ENCODE measurements around the gene SLC7A6OS. TPM values are rescaled to one million over a fixed set of nuclear protein-coding genes. Genes with fewer than 3 reads are reported as not detected.
A peak's percentile ranks its signal among the peaks of the same experiment; 100 is the strongest.

SLC7A6OS gene
- total RNA-seq, 2 donors from 2014 or later, result 22.5 to 26.0 TPM

DNA sequence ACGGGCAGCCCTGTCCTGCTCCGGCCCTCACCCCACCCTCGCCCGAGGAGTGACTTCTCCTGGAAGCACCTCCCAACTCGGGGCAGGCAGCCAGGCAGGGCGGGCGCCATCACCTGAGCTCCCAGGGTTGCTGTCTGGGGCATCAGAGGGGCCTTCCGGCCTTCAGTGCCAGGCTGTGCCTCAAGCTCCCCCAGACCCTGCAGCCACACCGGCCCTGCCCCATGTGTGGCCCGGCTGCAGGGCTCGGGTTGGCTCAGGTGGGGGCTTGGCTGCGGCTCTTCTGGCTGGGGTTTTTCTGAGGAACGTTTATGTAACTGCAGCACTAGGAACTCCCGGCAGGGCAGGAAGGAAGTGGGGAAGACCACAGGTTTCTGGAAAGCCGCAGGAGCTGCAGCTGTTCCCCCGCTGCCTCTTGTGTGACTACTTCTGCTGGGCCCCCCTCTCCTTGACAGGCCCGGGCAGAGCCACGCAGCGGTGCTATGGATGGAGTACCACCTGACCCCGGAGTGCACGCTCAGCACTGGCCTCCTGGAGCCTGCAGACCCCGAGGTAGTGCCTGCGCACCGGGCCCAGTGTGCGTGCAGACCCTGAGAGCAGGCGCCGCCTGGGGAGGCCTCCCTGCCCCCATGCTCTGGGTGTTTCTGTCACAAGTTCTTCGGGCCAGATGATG, 45.6 kb upstream of the SLC7A6OS start:
- peaks cover 37% of the 10 kb centered on the region for H3K36me3 Mint-ChIP-seq (ENCODE audit: low read depth)
- no peaks in the 10 kb centered on the region for H3K27me3 ChIP-seq (ENCODE audit: control insufficient read depth, insufficient read depth, low read length, poor library complexity, severe bottlenecking)
- 90 to 91% methylated on average over 11 to 28 of the region's 28 CpGs for WGBS, 2 experiments (ENCODE audit: insufficient coverage in 1 of 2, insufficient read length in 1 of 2)
- no peak overlapping the region for H3K27ac Mint-ChIP-seq
- H3K9ac ChIP-seq (ENCODE audit: extremely low read depth, low read length, poor library complexity, severe bottlenecking), result no peak overlapping the region
- TF ChIP-seq, protein P1, sequence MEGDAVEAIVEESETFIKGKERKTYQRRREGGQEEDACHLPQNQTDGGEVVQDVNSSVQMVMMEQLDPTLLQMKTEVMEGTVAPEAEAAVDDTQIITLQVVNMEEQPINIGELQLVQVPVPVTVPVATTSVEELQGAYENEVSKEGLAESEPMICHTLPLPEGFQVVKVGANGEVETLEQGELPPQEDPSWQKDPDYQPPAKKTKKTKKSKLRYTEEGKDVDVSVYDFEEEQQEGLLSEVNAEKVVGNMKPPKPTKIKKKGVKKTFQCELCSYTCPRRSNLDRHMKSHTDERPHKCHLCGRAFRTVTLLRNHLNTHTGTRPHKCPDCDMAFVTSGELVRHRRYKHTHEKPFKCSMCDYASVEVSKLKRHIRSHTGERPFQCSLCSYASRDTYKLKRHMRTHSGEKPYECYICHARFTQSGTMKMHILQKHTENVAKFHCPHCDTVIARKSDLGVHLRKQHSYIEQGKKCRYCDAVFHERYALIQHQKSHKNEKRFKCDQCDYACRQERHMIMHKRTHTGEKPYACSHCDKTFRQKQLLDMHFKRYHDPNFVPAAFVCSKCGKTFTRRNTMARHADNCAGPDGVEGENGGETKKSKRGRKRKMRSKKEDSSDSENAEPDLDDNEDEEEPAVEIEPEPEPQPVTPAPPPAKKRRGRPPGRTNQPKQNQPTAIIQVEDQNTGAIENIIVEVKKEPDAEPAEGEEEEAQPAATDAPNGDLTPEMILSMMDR (conservative IDR thresholded peaks at IDR 0.05), result no peak
- no peaks in the 10 kb centered on the region for H3K27me3 Mint-ChIP-seq (ENCODE audit: insufficient read depth)
- no peak overlapping the region for H3K4me3 ChIP-seq (ENCODE audit: low read length)
- peaks cover 36% of the 10 kb centered on the region for H3K36me3 ChIP-seq (ENCODE audit: control insufficient read depth, insufficient read depth, low read length)
- H3K9me3 Mint-ChIP-seq, result no peaks in the 10 kb centered on the region
- peaks cover 4% of the 10 kb centered on the region for H3K4me1 ChIP-seq (ENCODE audit: control insufficient read depth, insufficient read depth, low read length)
- no peaks in the 10 kb centered on the region for H3K4me1 Mint-ChIP-seq
- no peaks in the 10 kb centered on the region for H3K9me3 ChIP-seq (ENCODE audit: control insufficient read depth, low read length)
- no peak overlapping the region for H3K27ac ChIP-seq (ENCODE audit: low read depth, low read length)
- H3K4me3 Mint-ChIP-seq, result no peak overlapping the region
- DNase-seq, result no peak

DNA sequence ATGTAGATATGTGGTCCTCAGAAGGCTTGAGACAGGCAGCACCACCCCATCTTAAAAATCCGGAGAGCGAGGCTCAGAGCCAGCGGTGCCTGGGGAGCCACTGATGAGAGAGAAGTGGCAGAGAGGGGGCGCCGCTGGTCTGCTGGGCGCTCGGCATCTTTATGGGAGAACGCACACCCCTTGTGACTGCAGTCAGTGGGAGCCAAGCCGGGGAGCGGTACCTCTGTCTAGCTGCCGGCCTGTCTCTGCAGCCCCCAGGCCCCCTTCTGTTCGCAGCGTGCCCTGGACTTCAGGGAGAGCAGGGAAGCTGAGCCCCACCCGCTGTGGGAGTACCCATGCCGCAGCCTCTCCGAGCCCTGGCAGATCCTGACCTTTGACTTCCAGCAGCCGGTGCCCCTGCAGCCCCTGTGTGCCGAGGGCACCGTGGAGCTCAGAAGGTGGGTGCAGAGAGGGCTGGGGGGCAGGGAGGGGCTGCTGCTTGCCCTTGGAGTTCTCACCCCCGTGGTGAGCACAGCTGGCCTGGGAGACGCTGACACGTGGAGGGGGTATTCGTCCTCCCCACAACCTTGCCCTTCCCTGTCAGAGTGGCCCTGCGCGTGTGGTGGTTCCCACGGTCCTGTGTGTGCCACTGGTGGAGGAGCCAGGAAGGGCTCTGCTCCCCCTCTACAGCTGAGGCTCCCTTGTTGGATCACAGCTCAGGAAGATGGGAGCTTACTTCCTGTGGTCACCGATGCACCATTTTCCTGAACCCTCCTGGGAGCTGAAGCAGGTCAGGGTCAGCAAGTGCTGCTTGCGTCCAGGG, 44.9 kb upstream of the SLC7A6OS start:
- no peak overlapping the region for H3K27ac Mint-ChIP-seq

DNA sequence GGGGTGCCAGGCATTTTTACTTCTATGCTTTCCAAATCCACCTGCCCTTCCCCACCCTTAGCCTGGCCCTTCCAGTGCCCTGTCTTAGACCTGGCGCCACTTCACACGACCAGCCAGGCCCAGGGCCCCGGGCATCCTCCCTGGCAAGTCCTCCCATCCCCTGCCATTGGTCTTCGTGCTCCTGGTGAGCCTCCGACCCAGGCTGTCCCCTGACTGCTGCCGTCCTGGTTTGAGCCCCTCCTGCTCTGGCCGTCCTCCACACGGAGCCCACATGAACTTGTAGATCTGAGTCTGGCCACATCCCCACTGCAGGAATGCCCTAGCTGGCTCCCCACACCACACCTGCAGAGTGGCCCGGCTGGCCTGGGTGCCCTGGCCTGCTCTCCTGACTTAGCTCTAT, 44.1 kb upstream of the SLC7A6OS start:
- H3K4me3 ChIP-seq (ENCODE audit: low read length), result no peak overlapping the region
- Mint-ChIP-seq H3K27ac (no peak overlapping the region), H3K36me3 (ENCODE audit: low read depth) (peaks cover 44% of the 10 kb centered on the region)

More for the DNA sequence above, 44.9 kb upstream of the SLC7A6OS start:
- DNase-seq, result peak; percentile 79
- no peak overlapping the region for H3K27ac ChIP-seq (ENCODE audit: low read depth, low read length)
- H3K4me1 ChIP-seq (ENCODE audit: control insufficient read depth, insufficient read depth, low read length), result peaks cover 4% of the 10 kb centered on the region
- peaks cover 39% of the 10 kb centered on the region for H3K36me3 ChIP-seq (ENCODE audit: control insufficient read depth, insufficient read depth, low read length)
- H3K4me1 Mint-ChIP-seq, result no peaks in the 10 kb centered on the region
- no peaks in the 10 kb centered on the region for H3K9me3 Mint-ChIP-seq
- no peak overlapping the region for H3K4me3 ChIP-seq (ENCODE audit: low read length)
- no peaks in the 10 kb centered on the region for H3K9me3 ChIP-seq (ENCODE audit: control insufficient read depth, low read length)
- TF ChIP-seq, protein P1 (conservative IDR thresholded peaks at IDR 0.05), result peak; percentile 68
- no peaks in the 10 kb centered on the region for H3K27me3 Mint-ChIP-seq (ENCODE audit: insufficient read depth)
- H3K36me3 Mint-ChIP-seq (ENCODE audit: low read depth), result peaks cover 37% of the 10 kb centered on the region
- H3K4me3 Mint-ChIP-seq, result no peak overlapping the region
- H3K27me3 ChIP-seq (ENCODE audit: control insufficient read depth, insufficient read depth, low read length, poor library complexity, severe bottlenecking), result no peaks in the 10 kb centered on the region
- WGBS, 2 experiments (ENCODE audit: insufficient coverage in 1 of 2, insufficient read length in 1 of 2), result 93 to 94% methylated on average over 19 to 28 of the region's 28 CpGs
- no peak overlapping the region for H3K9ac ChIP-seq (ENCODE audit: extremely low read depth, low read length, poor library complexity, severe bottlenecking)

More for the DNA sequence above, 44.1 kb upstream of the SLC7A6OS start:
- Histone ChIP-seq H3K27ac (ENCODE audit: low read depth, low read length) (no peak overlapping the region), H3K9me3 (ENCODE audit: control insufficient read depth, low read length) (no peaks in the 10 kb centered on the region), H3K9ac (ENCODE audit: extremely low read depth, low read length, poor library complexity, severe bottlenecking) (no peak overlapping the region), H3K27me3 (ENCODE audit: control insufficient read depth, insufficient read depth, low read length, poor library complexity, severe bottlenecking) (no peaks in the 10 kb centered on the region), H3K36me3 (ENCODE audit: control insufficient read depth, insufficient read depth, low read length) (peaks cover 47% of the 10 kb centered on the region), H3K4me1 (ENCODE audit: control insufficient read depth, insufficient read depth, low read length) (peaks cover 4% of the 10 kb centered on the region)
- Mint-ChIP-seq H3K4me3 (no peak overlapping the region), H3K27me3 (ENCODE audit: insufficient read depth) (no peaks in the 10 kb centered on the region), H3K4me1 (no peaks in the 10 kb centered on the region), H3K9me3 (no peaks in the 10 kb centered on the region)
- WGBS, 2 experiments (ENCODE audit: insufficient coverage in 1 of 2, insufficient read length in 1 of 2), result 94 to 100% methylated on average over 5 to 9 of the region's 9 CpGs
- TF ChIP-seq, protein P1 (conservative IDR thresholded peaks at IDR 0.05), result no peak
- DNase-seq, result no peak
